Peyer's patch (tissue), 4 donors: ENCODE results near the gene SFTPD. TPM values are rescaled to one million over a fixed set of nuclear protein-coding genes. Genes with fewer than 3 reads are reported as not detected.

ENCODE experiments used
- DNase-seq, 3 donors: peaks; one replicate each; pipeline ENCODE4 v3.0.0-alpha.2; 2017 to 2019
- H3K27ac ChIP-seq, 4 donors: fragments of 200-600 bp; sonication (generic); one replicate each; pipeline ENCODE4 v1.5.1; 2016 to 2019
- H3K27me3 ChIP-seq, 2 donors: fragments of 200-600 bp; sonication (generic); one replicate each; pipeline ENCODE4 v1.5.1; 2019
- H3K36me3 ChIP-seq, 3 donors: fragments of 200-600 bp; sonication (generic); one replicate each; pipeline ENCODE4 v1.5.1; 2016 to 2019
- H3K4me1 ChIP-seq, 4 donors: fragments of 200-600 bp; sonication (generic); one replicate each; pipeline ENCODE4 v1.5.1; 2016 to 2019
- H3K4me3 ChIP-seq, 4 donors: fragments of 200-600 bp; sonication (generic); 1 replicate in 3 of 4; 2 replicates in 1 of 4; pipeline ENCODE4 v1.5.1; 2016 to 2019; ENCODE audit warnings: mild to moderate bottlenecking in 1 of 4
- H3K9me3 ChIP-seq, 4 donors: fragments of 200-600 bp; sonication (generic); one replicate each; pipeline ENCODE4 v1.5.1; 2016 to 2019; ENCODE audit warnings: mild to moderate bottlenecking in 1 of 4
- POLR2A ChIP-seq, 2 donors: fragments of 450-650 bp; IDR thresholded peaks; one replicate each; pipeline ENCODE4 v1.5.1; 2017; ENCODE audit warnings: antibody characterized with exemption in 2 of 2, mild to moderate bottlenecking in 2 of 2, moderate library complexity in 2 of 2
- total RNA-seq, 4 donors: library from RNA; depleted of rRNA; stranded (reverse); fragments of >200 nt; gene quantifications; one replicate each; pipeline ENCODE4 v1.1.0, GENCODE V29; 2016
- TF ChIP-seq, protein P1 (sequence below), 6 experiments: fragments of 450-650 bp in 4 of 6; fragments of 200-600 bp in 2 of 6; sonication (generic) in 1 of 6; IDR thresholded peaks; one replicate each; pipeline ENCODE4 v1.5.1; 2017 to 2019; ENCODE audit warnings: antibody characterized with exemption in 6 of 6, mild to moderate bottlenecking in 3 of 6, moderate library complexity in 1 of 6

Gene SFTPD
- total RNA-seq, 4 donors from 2014 or later, result not detected

DNA sequence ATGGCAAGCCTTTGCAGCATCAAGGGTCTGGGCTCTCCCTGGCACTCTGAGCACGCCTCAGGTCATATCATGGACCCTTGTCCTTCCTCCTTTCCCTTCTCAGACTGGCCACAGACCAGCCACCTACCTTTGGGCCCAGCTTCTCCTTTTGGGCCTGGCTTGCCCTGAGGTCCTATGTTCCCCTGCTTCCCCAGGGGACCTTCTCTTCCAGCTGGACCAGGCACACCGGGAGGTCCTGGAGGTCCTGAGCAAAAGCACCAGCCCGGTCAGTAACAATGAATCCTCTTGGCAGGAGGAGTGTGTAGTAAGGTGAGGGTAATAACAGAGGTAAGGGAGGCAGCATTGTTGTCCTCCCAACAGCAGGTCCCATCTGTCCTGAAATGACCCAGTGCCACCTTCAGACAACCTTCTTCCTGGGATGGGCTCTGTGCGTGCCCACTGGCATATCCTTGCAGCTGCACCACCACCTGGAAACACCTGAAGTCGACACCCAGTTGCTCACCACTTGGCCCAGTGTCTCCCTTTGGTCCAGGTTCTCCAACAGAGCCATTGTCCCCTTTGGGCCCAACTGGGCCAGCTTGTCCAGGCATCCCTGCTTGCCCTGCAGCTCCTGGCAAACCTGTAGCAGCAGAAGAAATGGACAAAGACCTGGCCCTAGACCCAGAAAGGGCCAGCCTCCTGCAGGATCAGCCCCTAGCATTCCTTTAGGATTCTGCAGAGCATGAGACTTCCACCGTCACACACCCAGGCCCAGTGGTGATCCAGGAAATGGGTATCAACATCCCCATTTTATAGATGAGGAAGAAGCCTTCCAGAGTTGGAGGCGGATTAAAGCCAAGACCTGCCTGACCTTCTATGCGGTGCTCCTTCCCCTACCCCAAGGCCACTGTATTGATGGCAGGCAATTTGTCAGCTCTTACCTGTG is 6.4 kb downstream of the SFTPD start:
- Histone ChIP-seq H3K4me1 (peaks cover 0 to 7% (median 3%) of the 10 kb centered on the region in 4 donors), H3K27ac (no peak overlapping the region), H3K9me3 (no peaks in the 10 kb centered on the region), H3K4me3 (no peak overlapping the region), H3K36me3 (no peaks in the 10 kb centered on the region), H3K27me3 (no peaks in the 10 kb centered on the region)
- DNase-seq, result no peak
- TF ChIP-seq POLR2A (IDR thresholded peaks at IDR 0.05), result no peak
- TF ChIP-seq, protein P1, sequence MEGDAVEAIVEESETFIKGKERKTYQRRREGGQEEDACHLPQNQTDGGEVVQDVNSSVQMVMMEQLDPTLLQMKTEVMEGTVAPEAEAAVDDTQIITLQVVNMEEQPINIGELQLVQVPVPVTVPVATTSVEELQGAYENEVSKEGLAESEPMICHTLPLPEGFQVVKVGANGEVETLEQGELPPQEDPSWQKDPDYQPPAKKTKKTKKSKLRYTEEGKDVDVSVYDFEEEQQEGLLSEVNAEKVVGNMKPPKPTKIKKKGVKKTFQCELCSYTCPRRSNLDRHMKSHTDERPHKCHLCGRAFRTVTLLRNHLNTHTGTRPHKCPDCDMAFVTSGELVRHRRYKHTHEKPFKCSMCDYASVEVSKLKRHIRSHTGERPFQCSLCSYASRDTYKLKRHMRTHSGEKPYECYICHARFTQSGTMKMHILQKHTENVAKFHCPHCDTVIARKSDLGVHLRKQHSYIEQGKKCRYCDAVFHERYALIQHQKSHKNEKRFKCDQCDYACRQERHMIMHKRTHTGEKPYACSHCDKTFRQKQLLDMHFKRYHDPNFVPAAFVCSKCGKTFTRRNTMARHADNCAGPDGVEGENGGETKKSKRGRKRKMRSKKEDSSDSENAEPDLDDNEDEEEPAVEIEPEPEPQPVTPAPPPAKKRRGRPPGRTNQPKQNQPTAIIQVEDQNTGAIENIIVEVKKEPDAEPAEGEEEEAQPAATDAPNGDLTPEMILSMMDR (IDR thresholded peaks at IDR 0.05), result no peak

DNA sequence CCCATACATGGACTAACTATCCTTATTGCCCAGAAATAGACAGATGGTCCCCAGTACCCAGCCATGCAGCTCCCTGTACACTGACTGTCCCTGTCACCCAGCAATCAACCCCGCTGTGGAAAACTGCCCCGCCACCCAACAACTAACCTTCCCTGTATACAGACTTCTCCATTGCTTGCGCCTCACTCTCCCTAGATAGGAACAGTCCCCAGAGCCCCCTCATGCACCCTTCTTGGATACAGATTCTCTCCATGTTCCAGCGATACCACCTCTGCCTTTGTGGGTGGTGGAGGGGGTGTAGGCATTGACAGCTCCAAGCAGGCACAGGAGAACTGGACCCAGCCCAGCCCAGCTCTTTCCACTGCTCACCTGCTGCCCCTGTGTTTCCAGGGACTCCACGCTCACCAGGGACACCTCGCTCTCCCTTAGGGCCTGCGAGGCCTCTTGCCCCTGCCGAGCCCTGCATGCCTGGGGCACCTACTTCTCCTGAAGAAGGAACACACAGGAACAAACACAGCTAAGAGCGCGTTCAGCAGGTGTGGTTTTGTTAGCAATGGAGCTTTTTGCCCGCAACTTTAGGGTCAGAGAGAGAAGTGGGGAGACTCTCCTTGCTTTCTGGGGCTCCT is 7.2 kb downstream of the SFTPD start:
- H3K27ac ChIP-seq, result no peak overlapping the region
- TF ChIP-seq POLR2A (IDR thresholded peaks at IDR 0.05), result no peak
- TF ChIP-seq, protein P1 (IDR thresholded peaks at IDR 0.05), result no peak
- no peak for DNase-seq
- no peaks in the 10 kb centered on the region for H3K9me3 ChIP-seq
- H3K36me3 ChIP-seq, result no peaks in the 10 kb centered on the region
- no peak overlapping the region for H3K4me3 ChIP-seq
- no peaks in the 10 kb centered on the region for H3K27me3 ChIP-seq
- peaks cover 0 to 7% (median 3%) of the 10 kb centered on the region in 4 donors for H3K4me1 ChIP-seq

DNA sequence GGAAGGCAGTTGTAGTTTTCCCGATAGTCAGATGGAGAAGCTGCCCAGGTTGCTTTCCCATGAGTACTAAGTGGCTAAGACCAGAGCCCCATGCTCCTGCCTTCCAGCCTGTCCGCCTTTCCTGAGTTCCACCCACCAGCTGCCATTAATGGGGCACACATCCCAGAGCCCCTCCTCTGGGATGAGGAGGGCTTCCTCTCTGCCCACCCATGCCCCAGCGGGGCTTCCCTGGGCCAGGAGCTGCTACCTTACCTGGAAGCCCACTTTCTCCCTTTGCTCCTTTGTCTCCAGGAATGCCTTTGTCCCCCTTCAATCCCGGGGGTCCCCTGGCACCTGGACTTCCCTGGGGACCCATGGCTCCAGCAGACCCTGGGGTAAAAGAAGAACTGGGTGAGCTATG is 7.8 kb downstream of the SFTPD start:
- H3K4me1 ChIP-seq, result peaks cover 0 to 7% (median 3%) of the 10 kb centered on the region in 4 donors
- DNase-seq, result no peak
- H3K27ac ChIP-seq, result no peak overlapping the region
- H3K4me3 ChIP-seq, result no peak overlapping the region
- TF ChIP-seq POLR2A (IDR thresholded peaks at IDR 0.05), result no peak
- TF ChIP-seq, protein P1 (IDR thresholded peaks at IDR 0.05), result no peak
- H3K9me3 ChIP-seq, result no peaks in the 10 kb centered on the region
- H3K27me3 ChIP-seq, result no peaks in the 10 kb centered on the region
- H3K36me3 ChIP-seq, result no peaks in the 10 kb centered on the region

DNA sequence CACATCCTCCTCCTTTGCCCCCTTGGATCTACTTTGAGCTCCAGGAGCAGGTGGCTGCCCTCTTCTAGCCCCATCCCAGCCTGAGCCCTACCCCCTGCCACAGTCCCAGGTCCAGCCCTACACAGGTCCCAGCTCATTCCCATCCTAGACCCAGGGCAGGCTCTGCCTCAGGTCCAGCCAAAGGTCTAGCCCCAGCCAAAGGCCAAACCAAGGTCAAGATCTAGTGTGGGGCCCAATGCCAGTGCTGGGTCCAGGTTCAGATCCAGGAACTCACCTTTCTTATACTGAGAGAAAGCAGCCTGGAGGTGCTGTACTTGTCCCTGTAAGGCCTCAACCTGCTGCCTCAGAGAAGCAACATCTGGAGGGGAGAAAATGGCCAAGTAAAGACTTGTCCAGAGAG is 8.5 kb downstream of the SFTPD start:
- peaks cover 0 to 7% (median 3%) of the 10 kb centered on the region in 4 donors for H3K4me1 ChIP-seq
- no peak for DNase-seq
- H3K27me3 ChIP-seq, result no peaks in the 10 kb centered on the region
- TF ChIP-seq POLR2A (IDR thresholded peaks at IDR 0.05), result no peak
- TF ChIP-seq, protein P1 (IDR thresholded peaks at IDR 0.05), result no peak
- no peak overlapping the region for H3K4me3 ChIP-seq
- H3K9me3 ChIP-seq, result no peaks in the 10 kb centered on the region
- no peak overlapping the region for H3K27ac ChIP-seq
- H3K36me3 ChIP-seq, result no peaks in the 10 kb centered on the region

DNA sequence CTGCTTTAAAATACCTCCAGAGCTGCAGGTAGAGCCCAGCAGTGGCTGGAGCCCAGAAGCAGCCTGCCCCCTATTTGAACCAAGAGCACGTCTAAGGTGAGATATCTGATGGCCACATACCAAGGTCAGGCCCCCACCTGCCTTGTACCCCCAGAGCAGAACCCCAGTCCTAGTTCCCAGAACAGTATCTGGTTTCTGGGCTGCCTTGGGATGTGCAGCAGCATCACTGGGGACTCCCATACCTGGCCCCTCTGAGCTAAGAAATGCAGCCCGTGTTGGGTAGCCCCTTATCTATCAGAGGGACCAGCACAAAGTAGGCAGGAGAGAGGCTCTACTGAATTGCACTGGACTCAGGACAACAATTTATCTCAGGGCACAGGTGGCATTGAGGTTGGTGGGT is 8.9 kb downstream of the SFTPD start:
- Histone ChIP-seq H3K27ac (no peak overlapping the region), H3K4me3 (no peak overlapping the region), H3K9me3 (no peaks in the 10 kb centered on the region), H3K36me3 (no peaks in the 10 kb centered on the region), H3K4me1 (peaks cover 0 to 7% (median 3%) of the 10 kb centered on the region in 4 donors), H3K27me3 (no peaks in the 10 kb centered on the region)
- DNase-seq, result no peak
- TF ChIP-seq POLR2A (IDR thresholded peaks at IDR 0.05), result no peak
- TF ChIP-seq, protein P1 (IDR thresholded peaks at IDR 0.05), result no peak
